Measurements from ENCODE around the gene APOL4.
"Not testable (repeated sequence)": the region's sequence is repeated elsewhere in the genome, so short reads cannot be mapped to it uniquely, and the experiment has no call there.

APOL4 gene

GRCh38 chr22:36232715-36233401 is 31.2 kb upstream of the APOL4 start:
- no peak for DNase-seq (ENCODE audit: extremely low read depth in 1 of 2, low read depth in 1 of 2)

GRCh38 chr22:36231051-36231450 is 29.4 kb upstream of the APOL4 start:
- DNase-seq (ENCODE audit: extremely low read depth in 1 of 2, low read depth in 1 of 2) = not testable (repeated sequence)

- DNase-seq (ENCODE audit: extremely low read depth in 1 of 2, low read depth in 1 of 2) = not testable (repeated sequence)
Observed at GRCh38 chr22:36229649-36230048, 28.0 kb upstream of the APOL4 start.

- no peak for DNase-seq (ENCODE audit: extremely low read depth in 1 of 2, low read depth in 1 of 2)
Observed at GRCh38 chr22:36228944-36229343, 27.3 kb upstream of the APOL4 start.

- not testable (repeated sequence) for DNase-seq (ENCODE audit: extremely low read depth in 1 of 2, low read depth in 1 of 2)
Observed at GRCh38 chr22:36228369-36228768, 26.8 kb upstream of the APOL4 start.

GRCh38 chr22:36227806-36228205 is 26.2 kb upstream of the APOL4 start:
- no peak for DNase-seq (ENCODE audit: extremely low read depth in 1 of 2, low read depth in 1 of 2)

- peak in 1 of 2 donors; percentile 25 for DNase-seq (ENCODE audit: extremely low read depth in 1 of 2, low read depth in 1 of 2)
Observed at GRCh38 chr22:36227396-36227795, 25.8 kb upstream of the APOL4 start.

GRCh38 chr22:36226189-36226588 is 24.6 kb upstream of the APOL4 start:
- no peak for DNase-seq (ENCODE audit: extremely low read depth in 1 of 2, low read depth in 1 of 2)

GRCh38 chr22:36225333-36225922 is 23.8 kb upstream of the APOL4 start:
- no peak for DNase-seq (ENCODE audit: extremely low read depth in 1 of 2, low read depth in 1 of 2)

GRCh38 chr22:36224245-36224644 is 22.6 kb upstream of the APOL4 start:
- no peak for DNase-seq (ENCODE audit: extremely low read depth in 1 of 2, low read depth in 1 of 2)

- no peak for DNase-seq (ENCODE audit: extremely low read depth in 1 of 2, low read depth in 1 of 2)
Observed at GRCh38 chr22:36223504-36223903, 21.9 kb upstream of the APOL4 start.

GRCh38 chr22:36222887-36223450 is 21.4 kb upstream of the APOL4 start:
- DNase-seq (ENCODE audit: extremely low read depth in 1 of 2, low read depth in 1 of 2) = no peak

- peak in 1 of 2 donors; percentile 21 for DNase-seq (ENCODE audit: extremely low read depth in 1 of 2, low read depth in 1 of 2)
Observed at GRCh38 chr22:36221799-36222751, 20.5 kb upstream of the APOL4 start.

- DNase-seq (ENCODE audit: extremely low read depth in 1 of 2, low read depth in 1 of 2) = no peak
Observed at GRCh38 chr22:36220451-36220921, 18.9 kb upstream of the APOL4 start.

- no peak for DNase-seq (ENCODE audit: extremely low read depth in 1 of 2, low read depth in 1 of 2)
Observed at GRCh38 chr22:36218648-36219193, 17.1 kb upstream of the APOL4 start.

- no peak for DNase-seq (ENCODE audit: extremely low read depth in 1 of 2, low read depth in 1 of 2)
Observed at GRCh38 chr22:36215981-36216380, 14.4 kb upstream of the APOL4 start.

- DNase-seq (ENCODE audit: extremely low read depth in 1 of 2, low read depth in 1 of 2) = no peak
Observed at GRCh38 chr22:36213586-36213985, 12.0 kb upstream of the APOL4 start.

GRCh38 chr22:36212901-36213300 is 11.3 kb upstream of the APOL4 start:
- no peak for DNase-seq (ENCODE audit: extremely low read depth in 1 of 2, low read depth in 1 of 2)

GRCh38 chr22:36211237-36211861 is 9.7 kb upstream of the APOL4 start:
- no peak for DNase-seq (ENCODE audit: extremely low read depth in 1 of 2, low read depth in 1 of 2)

- DNase-seq (ENCODE audit: extremely low read depth in 1 of 2, low read depth in 1 of 2) = no peak
Observed at GRCh38 chr22:36210224-36210623, 8.6 kb upstream of the APOL4 start.

All from stimulated activated CD8-positive, alpha-beta memory T cell treated with anti-CD3 and anti-CD28 coated beads, Interleukin-7, amount 100 ng/mL, for 48 hours (primary cell).